ENCODE results near the gene TNPO2. TPM values are rescaled to one million over a fixed set of nuclear protein-coding genes. Genes with fewer than 3 reads are reported as not detected.

The TNPO2 gene
- total and polyA plus RNA-seq, 2 donors (not counting 1 experiment from before 2014, with no cell fraction given) = 36.0 to 52.5 TPM

DNA sequence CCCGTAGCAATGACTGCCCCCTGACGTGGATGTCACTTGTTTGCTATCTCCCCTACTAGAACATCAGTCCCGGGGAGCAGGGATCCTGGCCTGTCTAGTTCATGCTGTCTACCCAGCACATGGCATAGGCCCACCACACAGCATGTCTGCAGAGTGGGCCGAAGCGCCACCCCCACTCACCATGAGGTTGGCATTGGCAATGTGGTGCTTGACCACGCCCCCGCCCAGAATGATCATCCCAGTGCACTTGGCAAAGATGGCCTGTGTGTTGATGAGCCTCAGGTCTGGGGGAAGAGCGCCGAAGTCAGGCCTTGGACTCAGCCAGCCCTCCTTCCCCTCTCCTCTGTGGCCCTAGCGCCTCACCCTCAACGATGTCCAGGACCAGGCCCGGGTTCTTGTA, 46.8 kb downstream of the TNPO2 start:
- Histone ChIP-seq H4K20me1 (ENCODE audit: control insufficient read depth, extremely low read depth, insufficient read depth, low read length) (no peaks in the 10 kb centered on the region), H3K79me2 (ENCODE audit: control insufficient read depth, insufficient read depth, low read length) (peaks cover 10% of the 10 kb centered on the region), H3K4me1 (ENCODE audit: control insufficient read depth, extremely low read depth, insufficient read depth, low read length) (no peaks in the 10 kb centered on the region), H3K9me3 (ENCODE audit: control insufficient read depth, insufficient read depth, low read depth, low read length) (no peaks in the 10 kb centered on the region), H3K27ac (ENCODE audit: insufficient read depth, low read length) (no peak overlapping the region), H3K4me2 (ENCODE audit: extremely low read depth, insufficient read depth, low read length) (no peak overlapping the region), H2AFZ (ENCODE audit: low read length) (no peak overlapping the region), H3K36me3 (ENCODE audit: control insufficient read depth, insufficient read depth, low read length) (peaks cover 37% of the 10 kb centered on the region), H3K9ac (ENCODE audit: insufficient read depth, low read length) (no peak overlapping the region), H3K4me3 (replicated peaks in 1 of 4; ENCODE audit: control extremely low read depth in 1 of 4, insufficient read depth in 1 of 4, low read depth in 3 of 4, low read length in 4 of 4) (no peak overlapping the region), H3K27me3 (ENCODE audit: control insufficient read depth, insufficient read depth, low read length) (no peaks in the 10 kb centered on the region)
- TF ChIP-seq EZH2 (IDR thresholded peaks at IDR 0.05; ENCODE audit: low read length, missing control alignments) = no peak
- TF ChIP-seq, protein P1, sequence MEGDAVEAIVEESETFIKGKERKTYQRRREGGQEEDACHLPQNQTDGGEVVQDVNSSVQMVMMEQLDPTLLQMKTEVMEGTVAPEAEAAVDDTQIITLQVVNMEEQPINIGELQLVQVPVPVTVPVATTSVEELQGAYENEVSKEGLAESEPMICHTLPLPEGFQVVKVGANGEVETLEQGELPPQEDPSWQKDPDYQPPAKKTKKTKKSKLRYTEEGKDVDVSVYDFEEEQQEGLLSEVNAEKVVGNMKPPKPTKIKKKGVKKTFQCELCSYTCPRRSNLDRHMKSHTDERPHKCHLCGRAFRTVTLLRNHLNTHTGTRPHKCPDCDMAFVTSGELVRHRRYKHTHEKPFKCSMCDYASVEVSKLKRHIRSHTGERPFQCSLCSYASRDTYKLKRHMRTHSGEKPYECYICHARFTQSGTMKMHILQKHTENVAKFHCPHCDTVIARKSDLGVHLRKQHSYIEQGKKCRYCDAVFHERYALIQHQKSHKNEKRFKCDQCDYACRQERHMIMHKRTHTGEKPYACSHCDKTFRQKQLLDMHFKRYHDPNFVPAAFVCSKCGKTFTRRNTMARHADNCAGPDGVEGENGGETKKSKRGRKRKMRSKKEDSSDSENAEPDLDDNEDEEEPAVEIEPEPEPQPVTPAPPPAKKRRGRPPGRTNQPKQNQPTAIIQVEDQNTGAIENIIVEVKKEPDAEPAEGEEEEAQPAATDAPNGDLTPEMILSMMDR (conservative IDR thresholded peaks at IDR 0.05 in 1 of 2, IDR thresholded peaks at IDR 0.05 in 1 of 2; ENCODE audit: low read depth in 1 of 2, low read length in 2 of 2) = no peak
- DNase-seq (ENCODE audit: low read depth in 2 of 2) = no peak

DNA sequence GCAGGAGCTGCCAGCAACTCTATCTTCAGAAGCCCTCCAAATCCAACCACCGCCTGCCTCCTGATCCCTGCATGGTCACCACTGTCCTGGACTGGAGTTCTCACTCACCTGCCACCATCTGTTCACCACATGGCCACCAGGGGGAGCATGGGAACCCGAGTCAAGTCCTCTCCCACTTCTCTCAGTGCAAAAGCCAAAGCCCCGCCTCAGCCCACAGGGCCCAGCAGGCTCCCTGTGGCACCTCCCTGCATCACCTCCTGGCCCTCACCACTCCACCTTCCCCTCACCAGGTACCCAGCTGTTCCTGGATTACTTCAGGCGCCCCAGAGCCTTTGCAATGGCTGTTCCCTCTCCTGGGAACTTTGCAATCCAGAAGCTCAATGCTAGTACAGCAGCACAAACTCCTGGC, 47.3 kb downstream of the TNPO2 start:
- Histone ChIP-seq H3K79me2 (ENCODE audit: control insufficient read depth, insufficient read depth, low read length) (peaks cover 10% of the 10 kb centered on the region), H3K36me3 (ENCODE audit: control insufficient read depth, insufficient read depth, low read length) (peaks cover 37% of the 10 kb centered on the region), H3K9ac (ENCODE audit: insufficient read depth, low read length) (no peak overlapping the region), H3K27me3 (ENCODE audit: control insufficient read depth, insufficient read depth, low read length) (no peaks in the 10 kb centered on the region), H3K9me3 (ENCODE audit: control insufficient read depth, insufficient read depth, low read depth, low read length) (no peaks in the 10 kb centered on the region), H3K4me1 (ENCODE audit: control insufficient read depth, extremely low read depth, insufficient read depth, low read length) (no peaks in the 10 kb centered on the region), H4K20me1 (ENCODE audit: control insufficient read depth, extremely low read depth, insufficient read depth, low read length) (no peaks in the 10 kb centered on the region), H3K27ac (ENCODE audit: insufficient read depth, low read length) (no peak overlapping the region), H3K4me2 (ENCODE audit: extremely low read depth, insufficient read depth, low read length) (no peak overlapping the region), H3K4me3 (replicated peaks in 1 of 4; ENCODE audit: control extremely low read depth in 1 of 4, insufficient read depth in 1 of 4, low read depth in 3 of 4, low read length in 4 of 4) (no peak overlapping the region), H2AFZ (ENCODE audit: low read length) (no peak overlapping the region)
- no peak for TF ChIP-seq EZH2 (IDR thresholded peaks at IDR 0.05; ENCODE audit: low read length, missing control alignments)
- TF ChIP-seq, protein P1 (conservative IDR thresholded peaks at IDR 0.05 in 1 of 2, IDR thresholded peaks at IDR 0.05 in 1 of 2; ENCODE audit: low read depth in 1 of 2, low read length in 2 of 2) = peak; percentile 76 to 89
- DNase-seq (ENCODE audit: low read depth in 2 of 2) = peak; percentile 56 to 72

DNA sequence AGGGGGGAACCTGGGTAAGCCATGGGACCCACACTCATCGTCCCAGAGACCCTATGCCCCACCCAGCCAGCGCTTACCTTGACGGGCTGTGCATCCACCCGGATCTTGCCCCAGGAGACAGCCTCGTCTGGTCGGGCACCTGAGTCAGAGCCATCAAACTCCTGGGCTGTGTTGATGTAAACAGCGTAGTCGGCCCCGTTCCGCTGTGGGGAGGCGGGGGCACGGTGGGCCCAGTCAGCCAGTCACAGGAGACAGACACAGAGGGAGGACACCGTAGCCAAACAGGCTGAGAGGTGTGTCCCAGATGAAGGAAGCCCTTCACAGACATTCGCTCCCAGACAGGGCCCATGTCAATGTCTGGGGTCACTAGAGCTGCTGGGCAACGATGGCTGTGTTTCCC, 47.8 kb downstream of the TNPO2 start:
- no peak overlapping the region for H3K4me3 ChIP-seq (replicated peaks in 1 of 4; ENCODE audit: control extremely low read depth in 1 of 4, insufficient read depth in 1 of 4, low read depth in 3 of 4, low read length in 4 of 4)
- no peak for TF ChIP-seq EZH2 (IDR thresholded peaks at IDR 0.05; ENCODE audit: low read length, missing control alignments)
- TF ChIP-seq, protein P1 (conservative IDR thresholded peaks at IDR 0.05 in 1 of 2, IDR thresholded peaks at IDR 0.05 in 1 of 2; ENCODE audit: low read depth in 1 of 2, low read length in 2 of 2) = no peak

More for the DNA sequence above, 47.8 kb downstream of the TNPO2 start:
- DNase-seq (ENCODE audit: low read depth in 2 of 2) = no peak
- H3K27ac ChIP-seq (ENCODE audit: insufficient read depth, low read length) = no peak overlapping the region
- no peaks in the 10 kb centered on the region for H3K4me1 ChIP-seq (ENCODE audit: control insufficient read depth, extremely low read depth, insufficient read depth, low read length)
- no peaks in the 10 kb centered on the region for H3K9me3 ChIP-seq (ENCODE audit: control insufficient read depth, insufficient read depth, low read depth, low read length)
- H3K4me2 ChIP-seq (ENCODE audit: extremely low read depth, insufficient read depth, low read length) = no peak overlapping the region
- no peaks in the 10 kb centered on the region for H3K27me3 ChIP-seq (ENCODE audit: control insufficient read depth, insufficient read depth, low read length)
- H2AFZ ChIP-seq (ENCODE audit: low read length) = no peak overlapping the region
- H3K9ac ChIP-seq (ENCODE audit: insufficient read depth, low read length) = no peak overlapping the region
- peaks cover 37% of the 10 kb centered on the region for H3K36me3 ChIP-seq (ENCODE audit: control insufficient read depth, insufficient read depth, low read length)
- H3K79me2 ChIP-seq (ENCODE audit: control insufficient read depth, insufficient read depth, low read length) = peaks cover 10% of the 10 kb centered on the region
- no peaks in the 10 kb centered on the region for H4K20me1 ChIP-seq (ENCODE audit: control insufficient read depth, extremely low read depth, insufficient read depth, low read length)
